Measurements from ENCODE around the gene RAET1E.
"Not testable (repeated sequence)": the region's sequence is repeated elsewhere in the genome, so short reads cannot be mapped to it uniquely, and the experiment has no call there.

RAET1E gene

GRCh38 chr6:149861603-149862423, 36.1 kb downstream of the RAET1E start:
- peaks cover 30 to 41% of the 10 kb centered on the region in 2 donors for H3K27me3 Mint-ChIP-seq
- no peak overlapping the region for H3K4me3 Mint-ChIP-seq
- ATAC-seq (replicated peaks) (no peak), DNase-seq (no peak)
- H3K9me3 Mint-ChIP-seq = no peaks in the 10 kb centered on the region
- H3K36me3 Mint-ChIP-seq = no peaks in the 10 kb centered on the region
- H3K4me1 Mint-ChIP-seq = peaks cover 5 to 6% of the 10 kb centered on the region in 2 donors
- H3K27ac Mint-ChIP-seq = no peak overlapping the region

DNA sequence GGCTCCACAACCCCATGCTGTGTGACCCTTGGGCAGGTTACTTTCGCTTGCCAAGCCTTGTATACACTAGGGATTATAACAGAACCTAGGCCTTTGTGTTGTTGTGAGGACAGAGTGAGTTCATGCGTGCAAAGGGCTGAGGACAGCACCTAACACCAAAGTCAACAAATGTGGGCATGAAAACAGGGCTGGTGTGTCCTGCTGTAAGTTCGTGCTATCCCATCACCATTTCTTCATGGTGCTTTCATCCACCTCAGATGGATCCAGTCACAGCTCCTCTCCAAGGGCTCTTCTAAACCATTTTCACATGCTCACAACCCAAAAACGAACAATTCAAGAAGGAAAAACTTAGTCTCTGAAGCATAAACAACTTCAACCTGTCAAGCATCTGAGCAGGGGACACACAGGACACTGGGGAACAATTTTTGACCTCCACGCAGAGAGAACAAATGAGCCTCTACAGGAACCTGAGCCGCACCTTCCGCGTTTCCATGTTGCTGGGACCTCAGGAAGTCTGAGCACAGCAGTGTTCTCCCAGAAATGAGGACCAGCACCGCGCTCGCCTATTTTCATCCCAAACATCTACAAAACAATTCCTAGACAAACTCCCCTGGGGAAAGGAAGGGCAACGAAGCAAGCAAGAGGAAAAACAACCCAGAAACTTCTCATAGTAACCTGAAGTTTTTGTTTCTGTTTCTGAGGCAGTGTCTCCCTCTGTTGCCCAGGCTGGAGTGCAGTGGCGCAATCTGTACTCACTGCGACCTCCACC, 36.9 kb downstream of the RAET1E start:
- Mint-ChIP-seq H3K36me3 (no peaks in the 10 kb centered on the region), H3K4me1 (peaks cover 5 to 6% of the 10 kb centered on the region in 2 donors), H3K27me3 (peaks cover 30 to 36% of the 10 kb centered on the region in 2 donors), H3K4me3 (no peak overlapping the region), H3K27ac (peak overlapping the region; percentile 25), H3K9me3 (no peaks in the 10 kb centered on the region)
- ATAC-seq (replicated peaks) = no peak
- DNase-seq = no peak

GRCh38 chr6:149860513-149860833, 37.4 kb downstream of the RAET1E start:
- no peaks in the 10 kb centered on the region for H3K36me3 Mint-ChIP-seq
- H3K4me1 Mint-ChIP-seq = peaks cover 5 to 6% of the 10 kb centered on the region in 2 donors
- H3K27me3 Mint-ChIP-seq = peaks cover 27 to 32% of the 10 kb centered on the region in 2 donors
- H3K4me3 Mint-ChIP-seq = no peak overlapping the region
- peak overlapping the region; percentile 25 for H3K27ac Mint-ChIP-seq
- H3K9me3 Mint-ChIP-seq = no peaks in the 10 kb centered on the region
- no peak for ATAC-seq (replicated peaks)
- DNase-seq = no peak

GRCh38 chr6:149859938-149860337, 38.0 kb downstream of the RAET1E start:
- no peak overlapping the region for H3K27ac Mint-ChIP-seq
- H3K36me3 Mint-ChIP-seq = no peaks in the 10 kb centered on the region
- ATAC-seq (replicated peaks) (no peak), DNase-seq (no peak)
- peaks cover 5 to 6% of the 10 kb centered on the region in 2 donors for H3K4me1 Mint-ChIP-seq
- no peak overlapping the region for H3K4me3 Mint-ChIP-seq
- no peaks in the 10 kb centered on the region for H3K9me3 Mint-ChIP-seq
- H3K27me3 Mint-ChIP-seq = peaks cover 27 to 32% of the 10 kb centered on the region in 2 donors

GRCh38 chr6:149859368-149859767, 38.5 kb downstream of the RAET1E start:
- no peak for ATAC-seq (replicated peaks)
- Mint-ChIP-seq H3K27me3 (peaks cover 27 to 32% of the 10 kb centered on the region in 2 donors), H3K36me3 (no peaks in the 10 kb centered on the region), H3K4me3 (no peak overlapping the region), H3K27ac (no peak overlapping the region), H3K4me1 (peaks cover 6 to 8% of the 10 kb centered on the region in 2 donors), H3K9me3 (no peaks in the 10 kb centered on the region)
- DNase-seq = no peak

- Mint-ChIP-seq H3K9me3 (no peaks in the 10 kb centered on the region), H3K4me1 (peaks cover 3 to 6% of the 10 kb centered on the region in 2 donors), H3K4me3 (no peak overlapping the region), H3K36me3 (no peaks in the 10 kb centered on the region), H3K27me3 (peaks cover 25 to 27% of the 10 kb centered on the region in 2 donors), H3K27ac (no peak overlapping the region)
- DNase-seq = no peak
- no peak for ATAC-seq (replicated peaks)
Measured at GRCh38 chr6:149857541-149857940, 40.4 kb downstream of the RAET1E start.

DNA sequence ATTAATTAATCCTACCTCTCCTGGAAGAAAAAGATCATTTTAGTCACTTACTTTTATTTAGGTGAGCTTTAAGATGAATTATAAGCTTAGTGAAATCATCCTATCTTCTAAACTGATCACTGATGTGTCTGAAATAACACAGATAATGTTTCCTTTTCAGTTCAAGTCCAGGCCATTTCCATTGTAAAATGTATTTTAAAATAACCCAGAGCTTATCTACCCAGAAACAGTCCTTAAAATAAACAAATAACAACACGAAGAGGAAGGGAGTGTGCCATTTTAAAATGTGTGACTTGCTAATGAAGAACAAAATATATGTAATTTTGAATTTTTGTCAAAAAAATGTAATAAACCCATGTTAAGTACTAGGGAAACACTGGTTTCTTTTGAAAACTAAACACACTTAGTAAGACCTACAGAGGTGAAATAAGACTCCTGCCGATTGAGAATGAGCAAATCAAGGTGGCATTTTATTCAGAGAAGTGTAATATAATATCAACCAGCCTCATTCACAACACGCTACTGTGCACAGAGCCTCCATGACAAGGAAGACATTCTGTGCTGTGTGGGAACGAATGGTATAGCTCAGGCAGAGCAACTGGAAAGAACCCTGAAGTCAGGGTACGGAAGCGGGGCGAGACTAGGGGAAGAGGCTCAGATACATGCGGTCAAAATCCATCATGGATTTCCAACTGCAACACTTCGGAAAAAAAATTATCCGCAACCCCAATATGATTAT, 41.5 kb downstream of the RAET1E start:
- ATAC-seq (replicated peaks) (no peak), DNase-seq (no peak)
- Mint-ChIP-seq H3K27me3 (peaks cover 14 to 17% of the 10 kb centered on the region in 2 donors), H3K36me3 (no peaks in the 10 kb centered on the region), H3K4me3 (no peak overlapping the region), H3K9me3 (peaks cover 0 to 4% of the 10 kb centered on the region in 2 donors), H3K27ac (no peak overlapping the region), H3K4me1 (peaks cover 14 to 16% of the 10 kb centered on the region in 2 donors)

DNA sequence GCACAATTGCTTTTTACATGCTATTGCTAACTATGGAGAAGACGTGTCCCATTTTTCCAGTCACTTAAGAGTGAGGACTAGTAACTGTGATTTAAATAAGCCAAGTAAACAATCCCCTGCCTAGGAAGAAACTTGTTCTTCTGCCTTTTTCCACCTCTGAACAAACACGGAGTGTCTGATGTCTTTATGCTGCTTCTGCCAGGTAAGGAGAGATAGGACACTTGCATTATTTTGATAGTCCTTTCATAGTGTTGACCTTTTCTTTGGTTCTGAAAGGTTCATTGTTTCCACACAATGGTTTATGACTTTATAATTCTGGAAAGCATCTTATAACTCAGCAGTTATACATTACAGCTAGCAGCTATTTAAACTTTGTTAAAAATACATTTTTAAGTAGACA, 42.2 kb downstream of the RAET1E start:
- H3K27me3 Mint-ChIP-seq = peaks cover 7 to 10% of the 10 kb centered on the region in 2 donors
- no peak for ATAC-seq (replicated peaks)
- no peaks in the 10 kb centered on the region for H3K36me3 Mint-ChIP-seq
- H3K27ac Mint-ChIP-seq = no peak overlapping the region
- peaks cover 17 to 20% of the 10 kb centered on the region in 2 donors for H3K4me1 Mint-ChIP-seq
- no peak overlapping the region for H3K4me3 Mint-ChIP-seq
- H3K9me3 Mint-ChIP-seq = peaks cover 0 to 5% of the 10 kb centered on the region in 2 donors
- DNase-seq = no peak

DNA sequence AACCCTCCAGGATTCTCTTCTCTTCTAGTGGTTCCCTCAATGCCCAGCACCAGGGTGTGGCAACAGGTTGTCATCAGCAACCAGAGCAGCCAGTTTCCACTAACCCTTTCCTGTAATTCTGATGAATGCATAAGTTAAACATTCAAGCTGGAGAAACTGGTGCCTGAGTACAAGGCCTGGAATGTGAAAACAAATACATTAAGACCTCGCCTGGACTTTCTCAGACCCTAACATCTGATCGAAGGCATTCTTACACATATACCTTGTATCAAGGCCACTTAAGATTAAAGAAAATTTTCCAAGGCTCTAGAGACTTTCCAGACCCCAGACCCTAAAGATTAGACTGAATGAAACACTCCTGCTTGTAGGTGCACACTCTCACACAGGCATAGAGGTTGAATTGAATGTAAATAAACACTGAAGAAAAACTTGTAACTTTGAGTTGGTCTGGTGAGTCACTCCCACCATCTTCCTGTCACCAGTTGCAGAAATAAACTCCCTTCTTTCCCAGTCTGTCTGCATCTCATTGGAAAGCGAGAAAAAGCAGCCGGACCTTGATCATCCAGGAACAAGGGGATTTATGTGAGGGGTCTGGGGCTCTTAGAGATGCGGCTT, 42.8 kb downstream of the RAET1E start:
- ATAC-seq (replicated peaks) (no peak), DNase-seq (no peak)
- Mint-ChIP-seq H3K4me1 (peaks cover 17 to 20% of the 10 kb centered on the region in 2 donors), H3K9me3 (peaks cover 0 to 5% of the 10 kb centered on the region in 2 donors), H3K4me3 (no peak overlapping the region), H3K27ac (no peak overlapping the region), H3K27me3 (peaks cover under 1 to 5% of the 10 kb centered on the region in 2 donors), H3K36me3 (no peaks in the 10 kb centered on the region)

DNA sequence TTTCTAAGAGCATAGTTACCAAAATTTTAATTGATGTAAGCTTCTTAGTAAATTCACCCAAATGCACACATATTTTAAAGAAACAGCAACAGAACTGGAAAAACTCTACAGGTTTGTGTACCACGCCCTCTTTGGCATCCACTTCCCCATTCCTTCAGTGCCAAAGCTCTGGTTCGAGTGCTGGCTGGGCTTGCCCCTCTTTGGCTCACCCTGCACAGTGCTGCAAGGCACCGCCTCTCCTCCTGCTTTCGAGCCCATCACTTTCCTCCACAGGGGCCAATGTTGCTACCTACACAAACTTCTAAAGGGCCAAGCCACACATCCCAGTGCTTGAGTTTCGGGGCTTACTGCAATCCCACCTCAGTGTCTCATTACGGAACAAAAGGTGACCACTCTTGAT, 43.4 kb downstream of the RAET1E start:
- Mint-ChIP-seq H3K27ac (no peak overlapping the region), H3K4me3 (no peak overlapping the region), H3K4me1 (peaks cover 17 to 20% of the 10 kb centered on the region in 2 donors), H3K27me3 (peaks cover 0 to under 1% of the 10 kb centered on the region in 2 donors), H3K9me3 (peaks cover 0 to 5% of the 10 kb centered on the region in 2 donors), H3K36me3 (no peaks in the 10 kb centered on the region)
- ATAC-seq (replicated peaks) (no peak), DNase-seq (no peak)

GRCh38 chr6:149854017-149854416, 43.9 kb downstream of the RAET1E start:
- not testable (repeated sequence) for DNase-seq; H3K36me3 Mint-ChIP-seq; H3K9me3 Mint-ChIP-seq; H3K27me3 Mint-ChIP-seq; H3K27ac Mint-ChIP-seq; H3K4me3 Mint-ChIP-seq; ATAC-seq (replicated peaks)
- peaks cover 17 to 20% of the 10 kb centered on the region in 2 donors for H3K4me1 Mint-ChIP-seq

DNA sequence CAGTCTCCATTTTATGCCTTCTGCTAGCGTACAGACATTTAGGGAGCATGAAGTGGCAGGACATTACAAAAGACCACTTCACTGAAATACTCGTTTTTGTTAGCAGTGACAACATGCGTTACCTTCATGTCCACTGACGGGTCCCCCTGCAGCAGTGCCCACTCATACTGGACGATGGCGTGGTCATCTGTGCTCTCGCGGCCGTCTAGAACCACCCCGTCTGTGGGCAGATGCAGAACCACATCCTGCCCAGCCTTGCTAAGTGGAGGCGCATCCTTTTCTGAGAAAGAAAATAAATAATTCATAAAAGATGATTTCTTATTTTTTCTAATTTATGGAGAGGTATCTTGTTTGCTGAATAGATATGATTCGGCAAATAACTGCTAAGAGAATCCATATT, 45.0 kb downstream of the RAET1E start:
- H3K4me1 Mint-ChIP-seq = peaks cover 17 to 20% of the 10 kb centered on the region in 2 donors
- H3K36me3 Mint-ChIP-seq = no peaks in the 10 kb centered on the region
- DNase-seq (no peak), ATAC-seq (replicated peaks) (no peak)
- H3K27me3 Mint-ChIP-seq = no peaks in the 10 kb centered on the region
- no peak overlapping the region for H3K27ac Mint-ChIP-seq
- H3K9me3 Mint-ChIP-seq = peaks cover 0 to 5% of the 10 kb centered on the region in 2 donors
- H3K4me3 Mint-ChIP-seq = no peak overlapping the region

DNA sequence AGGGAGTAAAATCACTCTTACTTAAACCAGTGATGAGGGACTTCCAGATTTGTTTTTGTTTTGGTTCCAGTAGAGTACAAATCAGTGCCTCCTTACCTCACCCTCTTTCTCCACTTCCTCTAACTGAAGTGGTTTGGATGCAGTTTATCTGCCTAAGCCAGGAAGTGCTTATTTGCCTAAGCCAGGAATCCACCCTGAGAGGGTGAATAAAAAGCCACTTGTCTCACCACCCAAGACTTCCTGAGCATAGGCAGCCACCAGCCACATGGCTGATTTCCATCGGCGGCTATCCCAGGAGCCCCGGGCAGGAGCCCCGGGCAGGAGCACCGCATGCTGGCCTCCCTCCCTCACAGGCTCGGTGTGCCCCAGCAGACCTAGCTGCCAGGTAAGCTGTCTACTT, 45.7 kb downstream of the RAET1E start:
- Mint-ChIP-seq H3K27ac (no peak overlapping the region), H3K36me3 (no peaks in the 10 kb centered on the region), H3K4me1 (peaks cover 17 to 20% of the 10 kb centered on the region in 2 donors), H3K4me3 (no peak overlapping the region), H3K27me3 (no peaks in the 10 kb centered on the region), H3K9me3 (peaks cover 0 to 5% of the 10 kb centered on the region in 2 donors)
- no peak for DNase-seq
- peak; percentile 81 to 91 for ATAC-seq (replicated peaks)
